Stomach (tissue), 9 donors: ENCODE data around the gene LCE4A. TPM values are rescaled to one million over a fixed set of nuclear protein-coding genes. Genes with fewer than 3 reads are reported as not detected.

Experiments used
- DNase-seq, 2 donors: peaks; one replicate each; pipeline versions ENCODE4 v3.0.0 to v3.0.0-alpha.2; 2013 to 2019
- H3K27ac ChIP-seq, 5 donors: fragments of 200-600 bp in 4 of 5; sonication (generic) in 4 of 5; one replicate each; pipeline ENCODE4 v1.5.1; 2013 to 2019; ENCODE audit warnings: mild to moderate bottlenecking in 1 of 5, moderate library complexity in 1 of 5
- H3K27me3 ChIP-seq, 3 donors: fragments of 200-600 bp; sonication (generic); one replicate each; pipeline ENCODE4 v1.5.1; 2017 to 2019; ENCODE audit warnings: mixed run types in 1 of 3
- H3K36me3 ChIP-seq, 4 donors: fragments of 200-600 bp; sonication (generic); 1 replicate in 3 of 4; 2 replicates in 1 of 4; pipeline ENCODE4 v1.5.1; 2016 to 2019
- H3K4me1 ChIP-seq, 4 donors: fragments of 200-600 bp; sonication (generic); one replicate each; pipeline ENCODE4 v1.5.1; 2016 to 2019
- H3K4me3 ChIP-seq, 4 donors: fragments of 200-600 bp; sonication (generic) in 3 of 4; one replicate each; pipeline ENCODE4 v1.5.1; 2016 to 2019; ENCODE audit warnings: mild to moderate bottlenecking in 1 of 4
- H3K9me3 ChIP-seq, 4 donors: fragments of 200-600 bp; sonication (generic); one replicate each; pipeline ENCODE4 v1.5.1; 2016 to 2019
- EP300 ChIP-seq: sonication (generic); formaldehyde crosslinking; IDR thresholded peaks from one replicate; pipeline ENCODE4 v1.6.1; 2017; ENCODE audit warnings: antibody characterized with exemption
- POLR2A ChIP-seq, 4 donors: fragments of 450-650 bp; IDR thresholded peaks; one replicate each; pipeline ENCODE4 v1.6.1; 2016; ENCODE audit warnings: antibody characterized with exemption in 4 of 4, control low read depth in 2 of 4, mild to moderate bottlenecking in 1 of 4, moderate library complexity in 1 of 4
- POLR2AphosphoS5 ChIP-seq, 3 donors: sonication (generic); formaldehyde crosslinking; IDR thresholded peaks; one replicate each; pipeline ENCODE4 v1.6.1; 2016; ENCODE audit warnings: antibody characterized with exemption in 3 of 3
- WGBS, 5 donors: extraction: QIAGEN DNeasy Blood & Tissue Kit in 3 of 5; methylation state at CpG; one replicate each; pipeline versions ENCODE4 v1.1.5 to v1.1.7; 2013 to 2018; 5-methylcytosine and 5-hydroxymethylcytosine counted together
- intact Hi-C: fragments of 100-400 bp; cut with DNase I; formaldehyde crosslinking; loops from one replicate; pipeline ENCODE4 v1.15.1; 2023; ENCODE audit warnings: low total_unique reads
- polyA plus RNA-seq, 3 donors: library from polyadenylated mRNA; stranded (reverse); fragments of 200-250 nt; gene quantifications; one replicate each; pipeline ENCODE4 v1.2.3, GENCODE V29; 2013
- total RNA-seq, 5 donors: library from RNA; depleted of rRNA; stranded (reverse); fragments of >200 nt; gene quantifications; one replicate each; pipeline versions ENCODE4 v1.1.0 to v1.2.3, GENCODE V29; 2014 to 2016
- TF ChIP-seq, protein P1 (sequence below), 7 experiments: fragments of 450-650 bp in 4 of 7; fragments of 200-600 bp in 3 of 7; sonication (generic) in 3 of 7; IDR thresholded peaks; one replicate each; pipeline ENCODE4 v1.5.1; 2016 to 2019; ENCODE audit warnings: antibody characterized with exemption in 7 of 7, control low read depth in 2 of 7, mild to moderate bottlenecking in 1 of 7
- donor health status: healthy with polysubstance abuse.
- donor health status: Bipolar disorder and iron deficiency.
- donor health status: healthy.

The LCE4A gene
- total and polyA plus RNA-seq, 8 donors, result not detected

DNA sequence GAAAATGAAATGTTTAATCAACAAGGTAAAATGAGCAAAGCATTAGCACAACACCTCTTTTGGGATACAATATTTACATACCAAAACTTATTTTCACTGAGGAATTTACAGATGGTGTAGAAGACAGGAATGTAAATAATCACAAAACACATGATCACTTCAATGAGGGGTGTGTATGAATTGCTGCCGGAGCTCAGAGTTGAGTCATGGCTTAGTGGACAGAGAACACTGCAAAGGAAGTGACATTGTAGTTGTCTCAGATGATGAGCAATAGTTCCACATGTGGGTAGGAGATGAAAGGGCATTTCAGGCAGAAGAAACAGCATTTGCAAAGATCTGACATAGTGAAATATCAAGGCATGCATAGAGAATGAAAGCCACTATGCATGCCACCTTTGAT lies 44.3 kb downstream of the LCE4A start:
- WGBS, 5 donors, result 11 to 43% (median 25%) methylated on average over 1 of the region's 1 CpG
- intact Hi-C loops, result no loop called here
- TF ChIP-seq, protein P1, sequence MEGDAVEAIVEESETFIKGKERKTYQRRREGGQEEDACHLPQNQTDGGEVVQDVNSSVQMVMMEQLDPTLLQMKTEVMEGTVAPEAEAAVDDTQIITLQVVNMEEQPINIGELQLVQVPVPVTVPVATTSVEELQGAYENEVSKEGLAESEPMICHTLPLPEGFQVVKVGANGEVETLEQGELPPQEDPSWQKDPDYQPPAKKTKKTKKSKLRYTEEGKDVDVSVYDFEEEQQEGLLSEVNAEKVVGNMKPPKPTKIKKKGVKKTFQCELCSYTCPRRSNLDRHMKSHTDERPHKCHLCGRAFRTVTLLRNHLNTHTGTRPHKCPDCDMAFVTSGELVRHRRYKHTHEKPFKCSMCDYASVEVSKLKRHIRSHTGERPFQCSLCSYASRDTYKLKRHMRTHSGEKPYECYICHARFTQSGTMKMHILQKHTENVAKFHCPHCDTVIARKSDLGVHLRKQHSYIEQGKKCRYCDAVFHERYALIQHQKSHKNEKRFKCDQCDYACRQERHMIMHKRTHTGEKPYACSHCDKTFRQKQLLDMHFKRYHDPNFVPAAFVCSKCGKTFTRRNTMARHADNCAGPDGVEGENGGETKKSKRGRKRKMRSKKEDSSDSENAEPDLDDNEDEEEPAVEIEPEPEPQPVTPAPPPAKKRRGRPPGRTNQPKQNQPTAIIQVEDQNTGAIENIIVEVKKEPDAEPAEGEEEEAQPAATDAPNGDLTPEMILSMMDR (IDR thresholded peaks at IDR 0.05), result no peak
- TF ChIP-seq POLR2AphosphoS5 (IDR thresholded peaks at IDR 0.05) (no peak), POLR2A (IDR thresholded peaks at IDR 0.05) (no peak), EP300 (no peak)

DNA sequence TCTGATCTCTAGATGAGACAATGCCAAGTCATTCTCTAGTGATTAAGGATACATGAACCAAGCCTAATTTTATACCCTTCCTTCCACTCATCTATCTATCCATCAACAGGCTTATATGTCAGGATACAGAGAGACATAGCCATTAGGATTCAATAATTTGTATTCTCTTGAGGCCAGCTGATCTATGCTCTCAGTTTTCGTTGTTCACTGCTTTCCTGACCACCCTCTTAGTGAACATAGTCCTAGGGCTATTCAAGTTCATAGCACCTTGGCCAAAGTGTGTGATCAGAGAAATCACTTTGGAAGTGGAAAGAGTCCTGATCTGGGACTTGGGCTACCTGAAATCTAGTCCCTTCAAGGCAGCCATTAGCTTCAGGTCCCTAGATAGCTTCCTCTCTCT lies 45.6 kb downstream of the LCE4A start:
- DNase-seq, result no peak
- 17 to 41% (median 29%) methylated on average over 1 of the region's 1 CpG for WGBS, 5 donors
- no peaks in the 10 kb centered on the region for H3K36me3 ChIP-seq
- intact Hi-C loops, result no loop called here
- H3K4me3 ChIP-seq, result no peak overlapping the region
- no peaks in the 10 kb centered on the region for H3K9me3 ChIP-seq
- H3K27me3 ChIP-seq, result peaks cover 0 to 27% (median 0%) of the 10 kb centered on the region in 3 donors
- no peak overlapping the region for H3K27ac ChIP-seq
- H3K4me1 ChIP-seq, result no peaks in the 10 kb centered on the region
- TF ChIP-seq POLR2AphosphoS5 (IDR thresholded peaks at IDR 0.05) (no peak), POLR2A (IDR thresholded peaks at IDR 0.05) (no peak), EP300 (no peak)
- TF ChIP-seq, protein P1 (IDR thresholded peaks at IDR 0.05), result no peak

More for the DNA sequence above, 44.3 kb downstream of the LCE4A start:
- Histone ChIP-seq H3K9me3 (no peaks in the 10 kb centered on the region), H3K36me3 (no peaks in the 10 kb centered on the region), H3K4me3 (no peak overlapping the region), H3K27ac (no peak overlapping the region), H3K4me1 (no peaks in the 10 kb centered on the region), H3K27me3 (peaks cover 0 to 20% (median 0%) of the 10 kb centered on the region in 3 donors)
- DNase-seq, result no peak

DNA sequence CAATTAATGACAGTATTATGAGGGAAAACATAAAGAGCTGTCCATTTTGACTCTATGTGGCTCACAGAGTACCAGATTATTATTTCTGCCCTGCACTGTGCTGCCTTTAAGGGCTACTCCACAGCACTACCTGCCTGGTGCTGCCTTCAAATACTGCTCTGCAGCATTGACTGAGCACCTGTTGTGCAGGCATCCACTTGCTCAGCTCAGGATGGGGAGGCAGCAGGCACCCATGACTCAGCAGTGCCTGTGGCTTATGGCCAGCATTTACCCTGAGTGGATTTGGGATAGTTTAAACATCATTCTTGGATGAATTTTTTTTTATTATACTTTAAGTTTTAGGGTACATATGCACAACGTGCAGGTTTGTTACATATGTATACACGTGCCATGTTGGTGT lies 48.9 kb downstream of the LCE4A start:
- no peak overlapping the region for H3K27ac ChIP-seq
- no peak overlapping the region for H3K4me3 ChIP-seq
- no peak for DNase-seq
- intact Hi-C loops, result no loop called here
- no peaks in the 10 kb centered on the region for H3K4me1 ChIP-seq
- 67 to 88% (median 71%) methylated on average over 1 to 2 of the region's 2 CpGs for WGBS, 5 donors
- H3K36me3 ChIP-seq, result no peaks in the 10 kb centered on the region
- TF ChIP-seq EP300 (no peak), POLR2A (IDR thresholded peaks at IDR 0.05) (no peak), POLR2AphosphoS5 (IDR thresholded peaks at IDR 0.05) (no peak)
- TF ChIP-seq, protein P1 (IDR thresholded peaks at IDR 0.05), result no peak
- H3K27me3 ChIP-seq, result peaks cover 0 to 23% (median 0%) of the 10 kb centered on the region in 3 donors
- no peaks in the 10 kb centered on the region for H3K9me3 ChIP-seq

DNA sequence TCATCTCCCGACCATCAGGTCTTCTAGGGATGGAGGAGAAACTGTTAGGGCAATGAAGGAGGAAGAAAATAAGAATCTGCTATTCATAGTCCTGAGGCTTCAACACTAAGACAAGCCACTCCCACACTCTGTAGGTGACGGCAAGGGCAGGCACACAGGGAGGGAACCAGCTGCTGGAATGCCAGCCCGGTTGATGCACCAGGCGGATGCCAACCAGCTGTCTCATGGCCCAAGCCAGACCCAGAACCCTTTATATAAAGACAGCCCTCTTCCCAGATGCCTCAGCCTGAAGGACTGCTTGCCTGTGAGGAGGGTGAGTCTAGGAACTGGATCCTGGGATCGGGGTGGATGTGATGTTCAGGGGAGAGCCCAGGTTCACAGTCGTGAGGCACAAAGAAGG lies 49.8 kb downstream of the LCE4A start, which contains the start of gene KPRP:
Gene KPRP, plus strand, starts transcription at position 279 of the 400 bp plus-strand sequence. CDS start 1,564 bp downstream, outside the sequence.
- H3K36me3 ChIP-seq, result no peaks in the 10 kb centered on the region
- intact Hi-C loops, result no loop called here
- 65 to 73% (median 68%) methylated on average over 6 of the region's 6 CpGs for WGBS, 5 donors
- no peak for TF ChIP-seq POLR2A (IDR thresholded peaks at IDR 0.05)
- TF ChIP-seq, protein P1 (IDR thresholded peaks at IDR 0.05), result no peak
- no peak for TF ChIP-seq POLR2AphosphoS5 (IDR thresholded peaks at IDR 0.05)
- TF ChIP-seq EP300, result no peak
- H3K27ac ChIP-seq, result no peak within 1 kb of the TSS
- no peaks in the 10 kb centered on the region for H3K4me1 ChIP-seq
- H3K9me3 ChIP-seq, result no peaks in the 10 kb centered on the region
- no peak for DNase-seq
- H3K4me3 ChIP-seq, result no peak within 1 kb of the TSS
- peaks cover 0 to 23% (median 0%) of the 10 kb centered on the region in 3 donors for H3K27me3 ChIP-seq
